NCI-H2196 (cell line): ENCODE results near the gene OR8K3.

Experiments used
- DNase-seq: peaks from one replicate; lab custom pipeline; 2025; ENCODE audit not compliant: unreplicated experiment; lab: John Stamatoyannopoulos, UW

The OR8K3 gene

GRCh38 chr11:56314844-56315243 is at the start of gene OR8K3:
Gene OR8K3, plus strand, starts transcription at chr11:56315144. Its CDS starts 3,163 bp downstream, at chr11:56318307.
- no peak for DNase-seq

- DNase-seq, result no peak
These were observed 43.9 kb upstream of the OR8K3 start for GRCh38 chr11:56271092-56271491.

- no peak for DNase-seq
These were observed 41.1 kb upstream of the OR8K3 start, which contains the start of gene OR5T1 for GRCh38 chr11:56273854-56274253. Gene OR5T1, plus strand, starts transcription at chr11:56274154. Its CDS starts 1,485 bp downstream, at chr11:56275639.

GRCh38 chr11:56292154-56292553 is 22.8 kb upstream of the OR8K3 start, which contains the start of gene OR8H1:
Gene OR8H1, minus strand, starts transcription at chr11:56292254. Its CDS starts 1,192 bp downstream, at chr11:56291062.
- DNase-seq, result no peak

- DNase-seq, result no peak
These were observed 18.0 kb upstream of the OR8K3 start for GRCh38 chr11:56296898-56297297.

GRCh38 chr11:56307836-56308235 is 7.1 kb upstream of the OR8K3 start:
- no peak for DNase-seq

- DNase-seq, result no peak
These were observed 17.0 kb downstream of the OR8K3 start for GRCh38 chr11:56331861-56332491.

- no peak for DNase-seq
These were observed 18.2 kb downstream of the OR8K3 start for GRCh38 chr11:56333156-56333555.

- no peak for DNase-seq
These were observed 25.3 kb downstream of the OR8K3 start for GRCh38 chr11:56340289-56340688.

GRCh38 chr11:56345739-56346138 is 30.8 kb downstream of the OR8K3 start, which contains the start of gene OR8K1:
Gene OR8K1, plus strand, starts transcription at chr11:56346039. Its CDS starts 0 bp downstream, at chr11:56346039.
- no peak for DNase-seq

- no peak for DNase-seq
These were observed 39.0 kb downstream of the OR8K3 start, which contains the start of gene OR8J1 for GRCh38 chr11:56353991-56354390. Gene OR8J1, plus strand, starts transcription at chr11:56354291. Its CDS starts 5,956 bp downstream, at chr11:56360247.
